ENCODE measurements around the gene RAD51B.
"Not testable (repeated sequence)": the region's sequence is repeated elsewhere in the genome, so short reads cannot be mapped to it uniquely, and the experiment has no call there.

The RAD51B gene

GRCh38 chr14:67949771-67950170, 130.2 kb downstream of the RAD51B start:
- no peak for DNase-seq (ENCODE audit: low read depth, low spot score)

- no peak for DNase-seq (ENCODE audit: low read depth, low spot score)
Measured at GRCh38 chr14:67950386-67950785, 130.8 kb downstream of the RAD51B start.

- DNase-seq (ENCODE audit: low read depth, low spot score): no peak
Measured at GRCh38 chr14:67951529-67952135, 132.1 kb downstream of the RAD51B start.

- no peak for DNase-seq (ENCODE audit: low read depth, low spot score)
Measured at GRCh38 chr14:67952381-67952780, 132.8 kb downstream of the RAD51B start.

- DNase-seq (ENCODE audit: low read depth, low spot score): no peak
Measured at GRCh38 chr14:67952786-67953185, 133.2 kb downstream of the RAD51B start.

- no peak for DNase-seq (ENCODE audit: low read depth, low spot score)
Measured at GRCh38 chr14:67955261-67955660, 135.7 kb downstream of the RAD51B start.

- DNase-seq (ENCODE audit: low read depth, low spot score): no peak
Measured at GRCh38 chr14:67957946-67958345, 138.4 kb downstream of the RAD51B start.

- DNase-seq (ENCODE audit: low read depth, low spot score): no peak
Measured at GRCh38 chr14:67961676-67962075, 142.1 kb downstream of the RAD51B start.

- DNase-seq (ENCODE audit: low read depth, low spot score): no peak
Measured at GRCh38 chr14:67962215-67962644, 142.7 kb downstream of the RAD51B start.

GRCh38 chr14:67963545-67963944, 144.0 kb downstream of the RAD51B start:
- DNase-seq (ENCODE audit: low read depth, low spot score): no peak

GRCh38 chr14:67963960-67964812, 144.6 kb downstream of the RAD51B start:
- DNase-seq (ENCODE audit: low read depth, low spot score): no peak

GRCh38 chr14:67965696-67966095, 146.1 kb downstream of the RAD51B start:
- DNase-seq (ENCODE audit: low read depth, low spot score): no peak

- no peak for DNase-seq (ENCODE audit: low read depth, low spot score)
Measured at GRCh38 chr14:67967206-67967605, 147.6 kb downstream of the RAD51B start.

- DNase-seq (ENCODE audit: low read depth, low spot score): not testable (repeated sequence)
Measured at GRCh38 chr14:67967970-67968369, 148.4 kb downstream of the RAD51B start.

GRCh38 chr14:67970923-67971322, 151.3 kb downstream of the RAD51B start:
- no peak for DNase-seq (ENCODE audit: low read depth, low spot score)

- no peak for DNase-seq (ENCODE audit: low read depth, low spot score)
Measured at GRCh38 chr14:67971627-67972625, 152.3 kb downstream of the RAD51B start.

- no peak for DNase-seq (ENCODE audit: low read depth, low spot score)
Measured at GRCh38 chr14:67973436-67973835, 153.9 kb downstream of the RAD51B start.

- no peak for DNase-seq (ENCODE audit: low read depth, low spot score)
Measured at GRCh38 chr14:67975470-67975869, 155.9 kb downstream of the RAD51B start.

- no peak for DNase-seq (ENCODE audit: low read depth, low spot score)
Measured at GRCh38 chr14:67977434-67978034, 158.0 kb downstream of the RAD51B start.

- no peak for DNase-seq (ENCODE audit: low read depth, low spot score)
Measured at GRCh38 chr14:67978749-67979148, 159.2 kb downstream of the RAD51B start.

All from iPS DF 19.7 (cell line).